ENCODE data around the gene DNAJB4. TPM values are rescaled to one million over a fixed set of nuclear protein-coding genes. Genes with fewer than 3 reads are reported as not detected.
A peak's percentile ranks its signal among the peaks of the same experiment; 100 is the strongest.

The DNAJB4 gene
- total RNA-seq, 1 donor from 2014 or later = 267 TPM

DNA sequence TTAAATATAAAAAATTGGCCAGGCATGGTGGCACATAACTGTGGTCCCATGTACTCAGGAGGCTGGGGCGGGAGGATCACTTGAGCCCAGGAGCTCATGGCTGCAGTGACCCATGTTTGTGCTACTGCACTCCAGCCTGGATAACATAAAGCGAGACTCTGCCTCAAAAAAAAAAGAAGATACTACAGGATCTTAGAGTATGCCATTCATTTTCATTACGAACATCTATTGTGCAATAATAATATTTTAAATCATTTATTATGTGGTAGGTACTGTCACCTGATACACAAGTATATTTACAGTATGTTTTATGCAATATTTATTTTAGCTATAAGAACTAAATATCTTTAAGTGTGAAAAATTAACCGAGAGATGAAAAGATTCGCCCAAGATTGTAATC lies 31.7 kb downstream of the DNAJB4 start:
- DNase-seq (ENCODE audit: low read depth in 2 of 2) = no peak

DNA sequence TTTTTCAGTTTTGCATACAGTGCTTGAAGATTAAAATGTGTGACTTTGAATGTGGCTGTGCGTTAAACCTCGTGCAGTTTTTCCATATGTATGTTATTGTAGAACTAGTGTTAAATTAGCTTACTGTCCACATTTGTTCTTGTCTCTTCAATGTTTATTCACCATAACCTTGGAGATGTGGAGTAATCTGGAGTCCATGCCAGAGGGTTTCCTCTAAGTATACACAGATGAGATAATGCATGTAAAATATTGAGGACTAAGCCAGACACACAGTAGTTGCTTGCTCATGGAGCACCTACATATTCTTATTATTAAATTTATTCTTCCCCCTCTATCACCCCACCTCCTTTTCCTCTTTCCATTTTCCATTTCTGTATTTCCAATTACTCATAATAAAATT lies 33.3 kb downstream of the DNAJB4 start:
- DNase-seq (ENCODE audit: low read depth in 2 of 2) = peak in 1 of 2 donors; percentile 90

DNA sequence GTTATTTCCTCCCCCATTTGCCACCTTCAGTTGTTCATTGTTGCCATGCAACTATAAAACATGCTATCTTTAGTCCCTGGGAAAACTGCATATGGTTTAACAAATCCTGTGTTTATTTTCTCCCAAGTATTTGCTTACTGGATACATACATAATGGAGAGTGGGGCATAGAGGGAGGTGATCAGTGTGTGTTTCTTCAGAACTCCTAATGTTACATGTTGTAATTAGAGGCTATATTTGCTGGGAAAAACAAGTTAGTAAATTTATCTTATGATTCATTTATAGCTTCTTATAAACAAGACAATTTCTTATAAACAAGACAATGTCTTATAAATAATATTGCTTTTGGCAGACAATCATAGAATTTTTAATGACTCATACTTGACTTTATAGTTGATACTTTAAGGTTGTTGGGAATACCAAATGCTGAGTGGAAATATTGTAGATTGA lies 33.8 kb downstream of the DNAJB4 start:
- peak; percentile 72 to 85 for DNase-seq (ENCODE audit: low read depth in 2 of 2)

DNA sequence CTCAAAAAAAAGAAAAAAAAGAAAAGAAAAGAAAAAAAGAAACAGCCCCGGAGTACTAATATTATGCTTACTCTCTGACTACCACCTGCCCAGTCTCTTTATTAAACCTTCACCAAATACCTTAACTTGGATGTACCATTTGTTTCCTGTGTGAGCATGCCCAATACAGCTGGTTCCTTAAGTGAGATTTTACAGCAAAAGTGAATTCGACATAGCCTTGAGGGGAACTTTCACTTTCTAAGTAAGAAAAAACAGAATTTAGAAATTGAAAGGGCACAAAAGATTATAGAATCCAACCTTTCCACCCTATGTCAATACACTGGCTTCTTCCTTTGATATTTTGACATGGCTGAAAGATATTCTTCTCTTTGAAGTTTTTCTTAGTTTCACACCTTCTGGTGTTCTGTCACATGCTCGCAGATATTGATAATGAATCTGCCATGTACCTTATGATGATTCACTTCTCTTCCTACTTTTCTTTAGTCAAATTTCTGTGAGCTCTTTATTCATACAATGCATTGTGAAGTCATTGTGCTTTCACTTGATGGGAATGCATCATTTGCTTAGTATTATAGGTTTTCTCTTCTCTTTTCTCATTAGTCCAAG lies 35.8 kb downstream of the DNAJB4 start:
- no peak for DNase-seq (ENCODE audit: low read depth in 2 of 2)

DNA sequence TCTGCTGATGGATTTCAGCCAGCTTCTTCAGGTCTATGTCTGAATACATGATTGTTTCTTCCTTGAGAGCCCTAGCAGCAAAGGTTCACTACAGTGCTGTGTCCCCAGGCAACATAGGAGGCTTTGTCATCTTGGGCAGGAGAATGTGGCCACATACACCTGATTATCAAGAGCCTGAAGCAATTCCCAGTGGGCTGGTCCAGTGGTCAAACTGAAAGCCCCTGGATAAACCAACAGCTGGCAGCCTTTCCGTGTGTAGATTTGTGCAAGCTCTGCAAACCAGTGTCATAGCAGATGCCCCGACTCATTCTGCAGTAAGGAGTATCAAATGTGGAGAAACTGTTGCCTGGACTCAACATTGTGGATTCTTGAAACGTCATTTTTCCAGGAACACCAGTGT lies 38.7 kb downstream of the DNAJB4 start:
- DNase-seq (ENCODE audit: low read depth in 2 of 2) = no peak

DNA sequence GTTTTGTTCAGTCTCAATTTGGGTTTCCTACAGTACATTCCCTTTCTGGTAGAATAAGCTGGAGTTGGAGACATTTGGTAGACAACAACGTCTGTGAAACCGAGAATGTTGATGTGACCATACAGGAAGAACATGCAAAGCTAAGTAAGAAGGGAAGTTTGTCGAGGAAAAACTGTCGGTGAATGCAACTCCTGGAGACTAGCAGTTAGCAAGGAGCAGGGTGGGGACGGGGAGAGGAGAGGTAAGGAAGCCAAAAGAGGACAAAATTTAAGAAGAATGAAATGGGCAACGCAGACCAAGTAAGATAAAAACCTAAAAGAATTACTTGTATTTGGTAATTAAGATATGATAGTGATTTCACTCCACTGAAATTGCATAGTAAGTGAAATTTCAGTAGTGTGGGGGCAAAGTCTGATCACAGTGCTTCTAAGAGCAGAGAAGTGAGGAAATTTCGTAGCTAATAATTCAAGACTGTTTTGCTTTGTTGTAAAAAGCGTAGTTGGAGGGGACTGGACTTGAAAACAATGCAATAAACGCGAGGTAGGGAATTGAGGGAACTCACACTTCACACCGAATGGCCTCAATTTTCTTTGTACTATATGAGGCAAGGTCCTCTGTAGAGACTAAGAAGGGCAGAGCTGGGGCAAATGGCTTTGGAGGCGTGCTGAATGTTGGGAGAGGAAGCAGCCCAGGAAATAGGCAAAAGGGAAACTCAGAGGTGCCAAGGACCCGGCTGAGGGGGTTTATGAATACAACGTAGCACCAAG lies 40.2 kb downstream of the DNAJB4 start:
- no peak for DNase-seq (ENCODE audit: low read depth in 2 of 2)

DNA sequence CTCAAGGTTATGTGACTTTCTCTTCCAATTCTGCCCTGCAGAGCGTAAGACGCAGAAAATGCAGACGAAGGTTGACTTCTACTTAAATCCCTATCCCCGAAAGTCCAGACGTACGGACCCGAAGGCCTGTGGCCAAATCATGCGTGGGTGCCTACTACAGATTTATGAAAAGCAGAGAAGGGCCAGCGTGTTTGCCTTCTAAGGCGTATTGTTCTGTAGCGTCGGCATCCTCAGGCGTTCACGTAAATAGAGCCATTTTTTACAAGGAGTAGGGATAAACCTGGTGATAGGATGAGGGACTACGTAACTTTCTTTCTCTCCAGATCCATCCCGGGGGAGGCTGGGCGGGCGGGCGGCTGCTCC lies 40.8 kb downstream of the DNAJB4 start:
- DNase-seq (ENCODE audit: low read depth in 2 of 2) = no peak

DNA sequence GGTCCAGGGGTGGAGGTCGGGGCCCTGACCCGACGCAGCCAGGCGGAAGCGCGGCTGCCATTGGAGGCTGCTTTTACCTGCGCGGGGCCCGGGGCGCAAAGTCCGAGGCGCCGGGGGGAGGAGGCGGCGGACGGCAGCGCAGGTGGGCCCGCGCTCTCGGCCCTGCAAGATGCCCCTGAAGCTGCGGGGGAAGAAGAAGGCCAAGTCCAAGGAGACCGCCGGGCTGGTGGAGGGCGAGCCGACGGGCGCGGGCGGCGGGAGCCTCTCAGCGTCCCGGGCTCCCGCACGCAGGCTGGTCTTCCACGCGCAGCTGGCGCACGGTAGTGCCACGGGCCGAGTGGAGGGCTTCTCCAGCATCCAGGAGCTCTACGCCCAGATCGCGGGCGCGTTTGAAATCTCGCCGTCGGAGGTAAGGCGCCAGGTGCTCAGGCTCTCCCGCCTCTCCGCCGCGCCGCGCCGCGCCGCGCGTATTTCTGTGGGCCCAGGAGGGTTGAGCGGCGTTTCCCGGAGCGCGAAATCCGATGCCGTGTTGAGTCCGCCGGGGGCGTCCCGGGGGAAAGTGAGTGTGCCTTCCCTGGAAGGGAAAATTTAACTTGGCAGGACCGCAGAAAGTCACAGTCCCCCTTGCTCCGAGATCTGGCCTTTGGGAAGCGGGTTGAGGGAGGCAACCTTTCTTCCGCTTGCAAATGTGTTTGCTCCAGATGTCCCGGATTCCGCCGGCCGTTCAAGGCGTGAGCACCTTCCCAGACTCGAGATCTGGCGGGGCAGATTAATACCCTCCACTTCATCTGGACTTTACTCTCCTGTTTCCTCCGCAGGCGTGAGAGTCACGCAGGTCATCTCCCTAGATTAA lies 41.4 kb downstream of the DNAJB4 start, which contains the start of gene GIPC2:
TSS of gene GIPC2 (plus strand) at position 41 of the 853 bp plus-strand sequence. CDS start at position 170, 129 bp downstream.
- DNase-seq (ENCODE audit: low read depth in 2 of 2) = peak; percentile 42 to 67

DNA sequence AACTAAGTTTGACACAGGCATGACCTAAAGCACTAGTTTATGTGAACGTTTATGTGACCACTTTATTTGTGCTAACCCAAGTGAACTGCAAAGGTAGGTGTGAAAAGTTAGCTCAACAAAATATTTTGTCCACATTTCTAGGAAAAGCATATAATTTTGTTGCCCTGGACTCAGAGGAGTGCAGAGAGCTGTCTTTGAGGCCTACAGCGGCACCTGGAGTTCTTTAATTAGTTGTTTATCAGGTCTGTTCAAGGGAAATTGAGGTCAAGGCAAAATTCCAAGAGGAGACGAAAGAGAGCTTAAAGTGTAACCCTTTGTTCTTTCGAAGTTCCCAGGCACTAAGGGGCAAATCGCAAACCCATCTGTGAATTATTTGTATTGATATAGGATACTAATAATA lies 42.4 kb downstream of the DNAJB4 start:
- DNase-seq (ENCODE audit: low read depth in 2 of 2) = peak; percentile 33 to 40

DNA sequence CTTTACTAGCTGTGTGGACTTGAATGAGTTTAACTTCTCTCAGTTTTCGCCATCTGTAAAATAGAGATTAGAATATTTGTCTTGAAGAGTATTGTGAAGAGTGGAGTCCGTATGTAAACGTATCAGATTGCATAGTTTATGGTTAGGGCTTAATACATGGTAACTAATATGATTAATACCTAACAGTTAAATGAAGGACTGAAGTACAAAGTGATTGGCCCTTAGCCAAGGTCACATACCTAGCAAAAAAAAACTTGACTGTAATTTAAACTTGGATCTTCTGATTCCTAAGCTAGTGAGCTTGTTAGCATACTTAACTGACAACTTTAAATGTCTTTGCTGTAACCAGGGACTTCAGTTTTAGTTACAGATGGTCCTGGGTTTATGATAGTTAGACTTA lies 42.9 kb downstream of the DNAJB4 start:
- peak in 1 of 2 donors; percentile 41 for DNase-seq (ENCODE audit: low read depth in 2 of 2)

DNA sequence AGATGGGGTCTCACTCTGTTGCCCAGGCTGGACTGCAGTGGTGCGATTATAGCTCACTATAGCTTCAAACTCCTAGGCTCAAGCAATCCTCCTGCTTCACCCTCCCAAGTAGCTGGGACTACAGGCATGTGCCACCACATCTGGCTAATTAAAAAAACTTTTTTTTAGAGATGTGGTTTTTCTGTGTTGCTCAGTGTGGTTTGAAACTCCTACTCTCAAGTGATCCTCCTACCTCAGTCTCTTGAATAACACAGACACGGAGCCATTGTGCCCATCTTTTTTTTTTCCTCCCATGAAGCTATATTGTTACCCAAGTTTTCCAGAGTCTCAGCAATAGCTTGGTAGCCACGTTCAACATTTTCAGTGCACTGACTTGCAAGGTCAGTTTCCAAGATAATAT lies 43.7 kb downstream of the DNAJB4 start:
- DNase-seq (ENCODE audit: low read depth in 2 of 2) = no peak

DNA sequence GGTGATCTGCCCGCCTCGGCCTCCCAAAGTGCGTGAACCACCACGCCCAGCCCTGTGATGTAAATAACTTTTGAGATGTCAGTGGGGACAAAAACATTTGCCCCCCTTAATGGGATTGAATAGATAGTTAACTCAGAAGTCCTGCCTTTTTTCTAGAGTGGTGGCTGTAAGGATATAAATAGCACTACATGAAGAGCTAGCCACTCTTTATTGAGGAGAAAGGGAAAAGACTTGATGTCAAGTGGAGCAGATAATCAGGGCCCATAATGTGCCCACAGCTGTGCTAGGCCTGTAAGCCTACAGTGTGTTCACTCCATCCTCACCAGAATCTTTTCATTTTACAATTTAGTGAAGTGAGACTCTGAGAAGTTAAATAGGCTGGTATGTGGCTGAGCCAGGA lies 44.7 kb downstream of the DNAJB4 start:
- DNase-seq (ENCODE audit: low read depth in 2 of 2) = no peak

DNA sequence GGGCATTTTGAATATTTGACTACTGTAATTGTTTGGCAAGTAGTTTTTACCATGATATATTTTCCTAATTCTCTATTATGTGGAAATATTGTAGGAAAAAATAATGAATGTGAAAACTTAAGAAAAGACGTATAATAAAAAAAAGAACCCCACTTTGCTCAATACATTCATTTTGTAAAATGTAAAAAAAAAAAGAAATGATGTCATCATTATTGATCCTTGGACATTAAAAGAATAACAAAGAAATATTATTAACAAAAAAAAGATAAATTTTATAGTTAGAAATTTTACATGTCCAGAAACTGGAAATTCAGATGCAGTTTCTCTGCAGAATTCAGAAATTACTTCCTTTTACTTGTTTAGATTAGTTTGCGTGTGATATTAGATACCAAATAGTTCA lies 46.3 kb downstream of the DNAJB4 start:
- no peak for DNase-seq (ENCODE audit: low read depth in 2 of 2)

DNA sequence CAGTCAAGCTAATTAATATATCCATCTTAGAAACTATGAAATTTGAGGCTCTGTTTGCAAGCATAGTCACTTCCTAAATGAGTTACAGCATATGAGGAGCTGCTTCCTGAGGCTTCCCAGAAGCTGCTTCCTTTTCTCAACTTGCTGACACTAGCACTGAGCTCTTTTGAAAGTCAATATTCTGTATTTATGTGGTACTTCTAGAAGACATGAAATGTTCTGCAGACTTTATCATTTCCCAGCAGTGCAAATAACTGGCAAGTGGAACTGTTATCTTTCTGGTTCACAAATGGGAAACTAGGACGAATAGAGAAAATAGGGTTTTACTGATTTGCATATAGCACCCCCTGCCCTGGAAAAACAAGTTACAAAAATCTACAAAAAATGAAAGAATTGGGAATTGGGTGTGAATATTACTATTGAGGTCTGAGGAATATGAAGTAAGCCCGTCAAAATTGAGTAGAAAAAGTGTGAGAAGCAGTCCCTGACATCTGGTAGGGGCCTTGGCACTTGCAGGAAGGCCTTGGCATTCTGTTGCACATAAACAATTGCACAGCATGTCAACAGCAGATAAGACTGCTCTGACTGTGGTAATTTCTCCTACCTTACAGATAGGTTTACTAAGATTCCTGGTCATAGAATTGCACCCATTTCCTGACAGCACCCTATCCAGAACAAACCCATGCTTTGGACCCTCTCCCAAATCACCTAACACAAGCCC lies 48.1 kb downstream of the DNAJB4 start:
- DNase-seq (ENCODE audit: low read depth in 2 of 2) = peak in 1 of 2 donors; percentile 65

DNA sequence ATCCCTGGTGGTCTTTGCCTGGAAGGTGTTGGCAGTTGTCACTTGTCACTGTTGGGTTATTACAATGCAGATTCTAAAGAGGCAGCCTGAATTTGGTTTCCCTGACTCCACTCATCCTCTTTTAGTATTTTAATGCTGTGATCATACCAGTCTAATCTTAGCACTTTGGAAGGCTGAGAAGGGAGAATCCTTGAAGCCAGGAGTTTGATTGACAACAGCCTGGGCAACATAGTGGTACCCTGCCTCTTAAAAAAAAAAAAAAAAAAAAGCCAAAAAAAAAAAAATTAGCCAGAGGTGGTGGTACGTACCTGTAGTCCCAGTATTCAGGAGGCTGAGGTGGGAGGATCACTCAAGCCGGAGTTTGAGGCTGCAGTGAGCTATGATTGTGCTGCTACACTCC lies 48.8 kb downstream of the DNAJB4 start:
- no peak for DNase-seq (ENCODE audit: low read depth in 2 of 2)

DNA sequence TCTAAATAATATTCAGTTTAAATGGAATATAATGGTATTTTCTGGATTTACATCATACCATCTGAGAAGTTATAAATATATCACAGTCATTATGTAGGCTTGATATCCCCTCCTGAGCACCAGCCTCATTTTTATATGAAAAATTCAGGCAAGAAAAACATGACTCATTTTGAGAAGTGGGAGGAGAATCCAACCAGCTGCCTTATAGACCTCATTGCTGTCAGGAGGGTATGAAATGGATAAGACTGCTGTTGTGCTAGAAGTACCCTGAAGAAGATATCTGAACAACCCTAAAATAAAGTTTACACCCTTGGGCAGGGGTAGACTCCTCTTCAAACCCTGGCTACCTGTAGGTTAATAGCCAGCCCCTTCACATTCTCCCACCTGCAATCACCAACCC lies 49.8 kb downstream of the DNAJB4 start:
- DNase-seq (ENCODE audit: low read depth in 2 of 2) = peak in 1 of 2 donors; percentile 27

DNA sequence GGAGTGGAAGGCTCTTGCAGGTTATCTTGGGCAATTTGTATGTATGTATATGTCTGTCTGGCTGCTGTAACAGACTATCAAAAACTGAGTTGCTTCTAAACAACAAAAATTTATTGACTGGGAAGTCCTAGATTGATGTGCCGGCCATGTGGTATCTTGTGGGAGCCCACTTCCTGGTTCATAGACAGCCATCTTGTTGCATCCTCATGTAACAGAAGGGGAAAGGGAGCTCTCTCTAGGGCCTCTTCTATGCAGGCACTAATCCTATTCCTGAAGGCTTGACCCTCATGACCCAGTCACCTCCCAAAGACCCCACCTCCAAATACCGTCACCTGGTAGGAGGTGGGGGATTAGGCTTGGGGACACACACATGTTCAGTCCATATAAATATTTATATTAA lies 50.2 kb downstream of the DNAJB4 start:
- DNase-seq (ENCODE audit: low read depth in 2 of 2) = no peak

DNA sequence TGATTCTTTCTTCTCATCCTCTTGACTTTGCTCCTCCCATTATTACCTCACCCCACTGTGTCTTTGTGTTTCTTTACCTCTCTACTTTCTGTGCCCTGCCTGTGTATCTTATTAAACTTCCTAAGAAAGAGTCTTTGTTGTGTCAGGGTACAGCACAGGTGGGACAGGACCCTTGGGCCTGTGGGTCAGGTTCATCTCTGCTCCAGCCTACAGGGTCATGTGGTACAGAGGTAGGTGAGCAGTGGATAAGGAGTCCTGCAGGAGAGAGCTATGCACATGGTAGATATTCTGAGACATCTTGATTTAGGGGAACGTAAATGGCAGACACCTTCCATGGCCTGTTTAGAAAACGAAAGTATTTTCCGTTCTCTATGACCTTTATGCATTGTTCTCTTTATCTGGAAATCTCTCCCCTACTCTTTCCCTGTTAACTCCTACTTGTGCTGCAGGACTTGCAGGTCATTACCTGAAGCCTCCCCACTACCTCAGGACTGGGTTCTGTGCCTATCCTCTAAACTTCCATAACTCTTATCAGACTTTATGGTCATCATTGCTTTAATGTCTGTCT lies 50.9 kb downstream of the DNAJB4 start:
- peak; percentile 36 to 56 for DNase-seq (ENCODE audit: low read depth in 2 of 2)

DNA sequence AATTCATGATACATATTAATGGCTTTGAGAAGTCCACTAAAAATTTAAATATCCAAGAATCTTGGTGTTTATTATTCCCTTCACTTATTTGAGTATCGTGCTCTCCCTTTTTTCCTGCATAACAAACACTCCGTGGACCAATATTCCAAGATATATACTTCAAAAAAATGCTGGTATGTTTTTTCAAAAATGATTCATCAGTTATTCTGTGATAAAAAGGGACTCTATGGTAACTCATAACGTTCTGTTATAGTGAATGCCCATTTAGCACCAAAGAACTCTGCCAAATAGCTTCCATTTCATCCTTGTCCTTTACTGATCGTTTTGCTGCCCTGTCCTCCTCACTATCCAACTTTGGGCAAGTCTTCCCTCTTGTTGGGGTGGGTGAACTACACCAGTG lies 53.9 kb downstream of the DNAJB4 start:
- no peak for DNase-seq (ENCODE audit: low read depth in 2 of 2)

DNA sequence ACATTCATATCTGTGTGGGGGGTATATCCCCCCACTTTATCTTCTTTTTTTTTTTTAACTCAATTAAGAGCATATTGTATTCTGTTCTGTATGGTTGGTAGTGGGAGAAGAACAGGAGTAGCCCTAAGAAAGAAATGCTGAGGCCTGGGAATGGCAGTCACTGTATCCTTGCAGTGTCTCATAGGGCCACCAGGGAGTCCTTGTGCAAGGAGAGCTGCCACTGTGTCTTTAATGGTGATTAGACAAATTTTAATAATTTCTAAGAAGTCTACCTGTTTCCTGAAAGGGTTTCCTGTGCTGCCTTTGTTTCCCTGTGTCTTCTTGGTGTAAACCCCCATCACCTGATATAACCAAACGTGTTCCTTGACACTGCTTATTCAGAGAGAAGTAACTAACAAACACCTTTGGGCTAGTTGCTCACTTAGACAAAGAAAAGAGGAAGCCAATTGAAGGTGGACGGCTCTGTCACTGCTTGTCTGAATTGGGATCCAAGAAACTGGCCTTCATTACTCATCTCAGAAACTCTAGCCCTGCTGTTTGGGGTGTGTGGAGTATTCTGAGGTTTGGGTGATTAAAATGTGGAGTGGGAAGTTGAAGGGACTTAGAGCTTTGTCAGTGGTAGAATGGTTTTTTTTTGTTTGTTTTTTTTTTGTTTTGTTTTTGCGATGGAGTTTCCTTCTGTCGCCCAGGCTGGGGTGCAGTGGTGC lies 56.3 kb downstream of the DNAJB4 start:
- DNase-seq (ENCODE audit: low read depth in 2 of 2) = no peak

Measured in lung microvascular endothelial cell (primary cell).